AG09319 (cell line): Measurements from ENCODE around the gene APCDD1L.

Experiments
- DNase-seq: peaks from one replicate; pipeline ENCODE4 v3.0.0-alpha.2; 2010; ENCODE audit warnings: low read depth; ENCODE audit errors: extremely low read depth
- CTCF ChIP-seq: IDR thresholded peaks from 2 replicates; pipeline ENCODE4 v1.5.1; 2011; ENCODE audit warnings: low read depth, mild to moderate bottlenecking, inconsistent platforms, low read length, moderate library complexity

The APCDD1L gene

GRCh38 chr20:58495623-58496428, 19.4 kb downstream of the APCDD1L start:
- DNase-seq, result no peak
- no peak for TF ChIP-seq CTCF

DNA sequence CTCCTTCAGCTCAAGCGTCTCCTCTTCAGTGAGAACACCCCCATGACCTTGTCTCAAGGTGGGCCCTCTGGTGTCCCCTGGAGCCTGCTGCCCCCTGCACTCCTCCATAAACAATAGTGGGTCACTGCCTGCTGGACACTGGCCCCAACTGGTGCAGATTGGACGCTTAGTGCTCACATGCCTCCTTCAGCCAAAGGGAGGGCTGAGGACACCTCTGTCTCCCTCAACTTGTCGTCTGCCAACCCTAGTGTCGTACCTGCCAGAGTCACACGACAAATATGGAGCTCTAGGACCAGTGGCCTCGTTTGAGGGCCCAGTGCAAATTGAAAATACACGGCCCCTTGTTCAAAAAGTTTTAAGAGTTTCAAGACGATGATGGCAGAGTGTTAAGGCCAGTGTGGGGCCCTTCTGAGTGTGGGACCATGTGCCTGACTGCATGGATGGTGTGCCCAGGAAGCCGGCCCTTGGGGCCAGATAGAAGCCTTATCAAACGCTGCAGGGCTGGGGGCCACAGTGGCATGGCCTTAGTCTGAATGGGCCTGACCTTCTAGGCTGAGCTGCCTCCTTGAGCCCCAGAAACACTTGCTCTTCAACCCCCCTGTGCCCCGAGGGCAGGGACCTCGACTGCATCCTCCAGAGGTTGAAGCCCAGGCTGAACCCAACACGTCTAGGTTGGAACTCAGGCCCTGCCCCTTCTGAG, 20.1 kb downstream of the APCDD1L start:
- DNase-seq, result no peak
- TF ChIP-seq CTCF, result no peak

DNA sequence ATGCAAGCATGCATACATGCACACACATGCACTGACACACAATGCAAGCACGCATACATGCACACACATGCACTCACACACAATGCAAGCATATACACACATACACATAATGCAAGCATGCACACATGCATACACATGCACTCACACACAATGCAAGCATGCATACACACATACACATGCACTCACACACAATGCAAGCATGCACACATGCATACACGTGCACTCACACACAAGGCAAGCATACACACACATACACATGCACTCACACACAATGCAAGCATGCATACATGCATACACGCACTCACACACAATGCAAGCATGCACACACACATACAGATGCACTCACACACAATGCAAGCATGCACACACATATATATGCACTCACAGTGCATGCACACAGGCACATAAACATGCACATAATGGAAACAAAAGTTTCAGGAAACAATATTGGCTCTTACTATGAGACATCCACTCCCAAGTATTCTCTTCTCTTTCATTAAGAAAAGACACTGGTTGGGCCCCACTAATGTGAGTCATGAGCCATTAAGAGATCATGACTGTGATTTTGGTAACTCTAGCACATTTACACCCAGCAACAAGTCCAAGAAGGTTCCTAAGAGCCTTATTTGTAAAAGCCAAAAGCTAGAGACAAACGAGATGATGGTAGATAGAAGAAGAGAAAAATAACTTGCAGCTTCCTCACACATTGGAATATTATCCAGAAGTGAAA, 22.2 kb downstream of the APCDD1L start:
- no peak for DNase-seq
- TF ChIP-seq CTCF, result no peak

DNA sequence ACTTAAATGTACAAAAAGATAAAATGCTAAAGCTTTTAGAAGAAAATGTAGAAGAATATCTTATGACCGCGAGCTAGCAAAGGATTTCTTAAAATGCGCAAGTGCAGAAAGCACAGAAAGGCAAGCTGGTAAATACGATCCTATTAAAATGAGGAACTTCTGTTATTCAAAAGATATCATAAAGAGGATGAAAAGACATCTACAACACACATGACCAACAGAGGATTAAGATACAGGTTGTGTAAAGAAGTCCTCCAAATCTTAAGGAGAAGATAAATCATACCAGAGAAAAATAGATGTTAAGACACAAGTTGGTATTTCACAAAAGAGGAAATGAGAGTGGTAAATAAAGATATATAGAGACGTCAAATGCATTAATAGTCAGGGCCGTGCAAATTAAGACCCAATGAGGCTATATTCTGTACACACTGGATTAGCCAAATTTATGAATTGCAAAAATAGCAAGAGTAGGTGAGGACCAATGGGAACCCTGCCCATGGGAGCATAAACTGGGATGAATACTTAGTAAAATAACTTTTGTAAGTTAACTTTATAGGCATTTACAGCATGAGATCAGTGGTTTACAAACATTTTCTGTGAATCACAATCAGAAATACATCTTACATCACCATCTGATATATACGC, 23.0 kb downstream of the APCDD1L start:
- DNase-seq, result no peak
- TF ChIP-seq CTCF, result no peak

DNA sequence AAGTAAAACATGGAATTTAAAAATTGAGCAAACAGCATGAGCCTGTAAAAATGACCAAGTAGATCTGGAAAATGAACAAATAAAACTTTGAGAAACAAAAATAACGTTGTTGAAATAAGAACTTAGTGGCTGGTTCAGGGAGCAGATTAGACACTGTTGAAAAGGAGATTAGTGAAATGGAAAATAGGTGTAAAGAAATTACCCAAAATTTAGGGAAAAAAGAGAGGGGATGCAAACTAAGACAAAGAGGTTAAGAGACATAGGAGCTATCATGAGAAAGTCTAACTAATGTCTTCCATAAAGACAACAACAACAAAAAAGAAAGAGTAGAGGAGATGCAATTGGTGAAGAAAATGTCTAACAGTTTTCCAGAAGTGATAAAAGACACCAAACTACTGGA, 29.0 kb downstream of the APCDD1L start:
- TF ChIP-seq CTCF, result no peak
- no peak for DNase-seq

DNA sequence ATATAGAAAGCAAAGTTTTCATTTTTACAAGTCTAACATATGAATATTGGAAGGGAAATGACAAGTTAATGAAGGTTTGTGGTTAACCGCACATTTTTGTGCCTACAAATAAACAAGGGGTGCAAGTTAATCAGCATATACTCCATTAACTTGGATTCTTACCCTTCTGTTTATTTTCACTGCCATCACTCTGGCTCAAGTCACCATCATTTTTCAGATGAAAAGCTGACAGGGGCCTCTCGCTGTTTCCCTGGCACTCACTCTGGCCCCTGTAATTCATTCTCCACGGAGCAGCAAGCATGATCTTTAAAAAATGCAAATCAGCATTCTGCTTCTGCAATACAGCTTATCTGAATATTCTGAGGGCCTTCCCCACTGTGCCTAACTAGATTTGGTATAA, 29.8 kb downstream of the APCDD1L start:
- no peak for DNase-seq
- no peak for TF ChIP-seq CTCF
